HEK293 (cell line): ENCODE measurements around the gene ZDHHC24.
"Not testable (repeated sequence)": the region's sequence is repeated elsewhere in the genome, so short reads cannot be mapped to it uniquely, and the experiment has no call there.

Experiments
- CTCF ChIA-PET: fragments of 350-600 bp; formaldehyde crosslinking; extraction: SDS; loops from one replicate; lab custom pipeline; 2021; ENCODE audit warnings: antibody characterized with exemption; lab: Yijun Ruan, JAX
- POLR2A ChIA-PET: fragments of 300-600 bp; formaldehyde crosslinking; extraction: SDS; loops from one replicate; lab custom pipeline; 2020; ENCODE audit warnings: antibody characterized with exemption, inconsistent platforms; lab: Yijun Ruan, JAX
- H3K27ac ChIP-seq: fragments of 200-500 bp; sonication (Bioruptor generic); 2 replicates; pipeline ENCODE4 v1.5.1; 2014; ENCODE audit warnings: low read depth, low read length, control low read depth, inconsistent platforms; ENCODE audit errors: extremely low read depth
- H3K36me3 ChIP-seq, 2 experiments: fragments of 200-500 bp in 1 of 2; sonication (Bioruptor generic) in 1 of 2; 1 replicate in 1 of 2; 2 replicates in 1 of 2; pipeline ENCODE4 v1.5.1; 2014 to 2017; ENCODE audit warnings: inconsistent platforms in 2 of 2, low read length in 2 of 2; ENCODE audit not compliant: control insufficient read depth in 2 of 2, insufficient read depth in 1 of 2
- H3K4me1 ChIP-seq: fragments of 200-500 bp; sonication (Bioruptor generic); 2 replicates; pipeline ENCODE4 v1.5.1; 2014; ENCODE audit warnings: mild to moderate bottlenecking, low read length, inconsistent platforms; ENCODE audit not compliant: control insufficient read depth, insufficient read depth
- H3K4me3 ChIP-seq: 2 replicates; pipeline ENCODE4 v1.5.1; 2011; ENCODE audit warnings: low read depth, mild to moderate bottlenecking, control low read depth, low read length, moderate library complexity
- H3K9me3 ChIP-seq: fragments of 200-500 bp; sonication (Bioruptor generic); 2 replicates; pipeline ENCODE4 v1.5.1; 2014; ENCODE audit warnings: low read depth, low read length, inconsistent platforms; ENCODE audit not compliant: control insufficient read depth, insufficient read depth
- GLI2 ChIP-seq: fragments of 450-650 bp; formaldehyde crosslinking; IDR thresholded peaks from 2 replicates; pipeline ENCODE4; 2017; ENCODE audit warnings: missing biosample characterization, missing genetic modification characterization, low read depth, borderline replicate concordance
- MZF1 ChIP-seq: fragments of 450-650 bp; formaldehyde crosslinking; IDR thresholded peaks from 2 replicates; pipeline ENCODE4 v1.5.1; 2017; ENCODE audit warnings: missing biosample characterization, missing genetic modification characterization, borderline replicate concordance
- PRDM10 ChIP-seq: fragments of 450-650 bp; formaldehyde crosslinking; IDR thresholded peaks from 2 replicates; pipeline ENCODE4 v1.5.1; 2016; ENCODE audit warnings: missing biosample characterization, missing genetic modification characterization
- PRDM6 ChIP-seq: fragments of 450-650 bp; formaldehyde crosslinking; IDR thresholded peaks from 2 replicates; pipeline ENCODE4 v1.5.1; 2017; ENCODE audit warnings: missing biosample characterization, missing genetic modification characterization
- REPIN1 ChIP-seq: fragments of 450-650 bp; formaldehyde crosslinking; IDR thresholded peaks from 2 replicates; pipeline ENCODE4 v1.5.1; 2017; ENCODE audit warnings: missing biosample characterization, missing genetic modification characterization, low read depth
- REST ChIP-seq: fragments of 450-650 bp; formaldehyde crosslinking; IDR thresholded peaks from 2 replicates; pipeline ENCODE4 v1.5.1; 2016; ENCODE audit warnings: missing biosample characterization, missing genetic modification characterization
- SCRT1 ChIP-seq: fragments of 450-650 bp; formaldehyde crosslinking; IDR thresholded peaks from 2 replicates; pipeline ENCODE4 v1.5.1; 2016; ENCODE audit warnings: missing biosample characterization, missing genetic modification characterization, borderline replicate concordance
- ZNF133 ChIP-seq: fragments of 450-650 bp; formaldehyde crosslinking; IDR thresholded peaks from 2 replicates; pipeline ENCODE4 v1.5.1; 2016; ENCODE audit warnings: missing biosample characterization, missing genetic modification characterization
- ZNF211 ChIP-seq: fragments of 450-650 bp; formaldehyde crosslinking; IDR thresholded peaks from 2 replicates; pipeline ENCODE4 v1.5.1; 2016; ENCODE audit warnings: low read depth, missing biosample characterization, missing genetic modification characterization
- ZNF24 ChIP-seq: fragments of 450-650 bp; formaldehyde crosslinking; IDR thresholded peaks from 2 replicates; pipeline ENCODE4 v1.5.1; 2016; ENCODE audit warnings: missing biosample characterization, missing genetic modification characterization
- ZNF473 ChIP-seq: fragments of 450-650 bp; formaldehyde crosslinking; IDR thresholded peaks from 2 replicates; pipeline ENCODE4 v1.5.1; 2017; ENCODE audit warnings: missing biosample characterization, missing genetic modification characterization
- ZNF529 ChIP-seq: fragments of 450-650 bp; formaldehyde crosslinking; IDR thresholded peaks from 2 replicates; pipeline ENCODE4 v1.5.1; 2017; ENCODE audit warnings: missing genetic modification characterization, missing biosample characterization; ENCODE audit not compliant: insufficient replicate concordance
- ZNF624 ChIP-seq: fragments of 450-650 bp; formaldehyde crosslinking; IDR thresholded peaks from 2 replicates; pipeline ENCODE4 v1.5.1; 2017; ENCODE audit warnings: missing biosample characterization, missing genetic modification characterization
- ZNF670 ChIP-seq: fragments of 450-650 bp; formaldehyde crosslinking; IDR thresholded peaks from 2 replicates; pipeline ENCODE4 v1.5.1; 2016; ENCODE audit warnings: missing biosample characterization, missing genetic modification characterization, low read depth
- ZNF777 ChIP-seq: fragments of 450-650 bp; formaldehyde crosslinking; IDR thresholded peaks from 2 replicates; pipeline ENCODE4 v1.5.1; 2017; ENCODE audit warnings: missing biosample characterization, missing genetic modification characterization, borderline replicate concordance

Gene ZDHHC24

DNA sequence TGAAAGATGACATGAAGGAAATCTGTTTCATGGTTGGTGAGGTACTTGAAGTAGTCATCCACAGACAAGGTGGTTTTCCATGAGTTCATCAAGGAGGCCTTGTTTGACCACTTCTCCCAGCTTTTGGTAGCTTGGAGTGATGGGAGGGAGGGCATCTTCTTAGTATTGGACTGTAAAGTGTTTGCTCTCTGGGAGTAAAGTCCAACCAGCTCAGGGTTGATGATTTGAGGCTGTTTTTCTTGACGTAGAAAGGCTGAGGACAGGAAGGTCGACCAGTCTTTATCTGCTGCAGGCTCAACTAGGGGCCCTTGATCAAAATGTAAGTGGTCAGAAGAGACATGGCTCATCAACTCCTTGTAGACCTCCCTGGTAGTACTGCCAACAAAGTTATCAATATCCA is 45.3 kb upstream of the ZDHHC24 start (continued):
- TF ChIP-seq PRDM6 (tag by site-specific recombination), result no peak
- no peak for TF ChIP-seq MZF1 (tag by site-specific recombination)
- TF ChIP-seq GLI2, result no peak
- TF ChIP-seq ZNF777, result no peak
- TF ChIP-seq REPIN1 (tag by site-specific recombination), result no peak
- TF ChIP-seq PRDM10 (tag by site-specific recombination), result no peak
- no peak for TF ChIP-seq SCRT1 (tag by site-specific recombination)

- Histone ChIP-seq H3K4me1 (no peaks in the 10 kb centered on the region), H3K36me3 (peaks cover 0 to 4% of the 10 kb centered on the region in 2 experiments; a peak in 1 of 3 replicates), H3K4me3 (no peak overlapping the region), H3K9me3 (no peaks in the 10 kb centered on the region), H3K27ac (no peak overlapping the region)
- POLR2A ChIA-PET, result interaction anchor here (0.7 to 3.2 kb wide), 2 partner anchors 27 to 33 kb away, joined by 4 to 28 read pairs; partner anchors contain the start of gene RBM14
- TF ChIP-seq ZNF133 (tag by site-specific recombination), result no peak
- no peak for TF ChIP-seq REST (tag by site-specific recombination)
- no peak for TF ChIP-seq ZNF211 (tag by site-specific recombination)
- no peak for TF ChIP-seq ZNF473 (tag by site-specific recombination)
- no peak for TF ChIP-seq ZNF24 (tag by site-specific recombination)
- no peak for TF ChIP-seq ZNF670 (tag by site-specific recombination)
- no peak for TF ChIP-seq REPIN1 (tag by site-specific recombination)
- TF ChIP-seq ZNF624, result no peak
- no peak for TF ChIP-seq ZNF529 (tag by site-specific recombination)
- CTCF ChIA-PET, result interaction anchor here (0.6 to 4.5 kb wide), 4 partner anchors 10 to 329 kb away, joined by 3 to 49 read pairs (median 4); no protein-coding TSS in a partner anchor
Observed at GRCh38 chr11:66589996-66590675, 44.3 kb upstream of the ZDHHC24 start.

GRCh38 chr11:66589315-66589714 is 43.5 kb upstream of the ZDHHC24 start:
- H3K9me3 ChIP-seq, H3K27ac ChIP-seq, POLR2A ChIA-PET, H3K36me3 ChIP-seq, H3K4me3 ChIP-seq, H3K4me1 ChIP-seq: not testable (repeated sequence)
- CTCF ChIA-PET, result interaction anchor here (0.6 to 4.5 kb wide), 3 partner anchors 9 to 330 kb away, joined by 3 to 49 read pairs (median 3); no protein-coding TSS in a partner anchor
